SK-N-MC (cell line): Measurements from ENCODE around the gene TCHP.

ENCODE experiments used
- EZH2 ChIP-seq: fragments of 200-600 bp; sonication (generic); IDR thresholded peaks from one replicate; pipeline ENCODE4 v1.6.1; 2017; ENCODE audit warnings: antibody characterized with exemption
- POLR2AphosphoS5 ChIP-seq: IDR thresholded peaks from 2 replicates; pipeline ENCODE4 v1.6.1; 2012; ENCODE audit warnings: mild to moderate bottlenecking, low read depth, low read length, borderline replicate concordance

DNA sequence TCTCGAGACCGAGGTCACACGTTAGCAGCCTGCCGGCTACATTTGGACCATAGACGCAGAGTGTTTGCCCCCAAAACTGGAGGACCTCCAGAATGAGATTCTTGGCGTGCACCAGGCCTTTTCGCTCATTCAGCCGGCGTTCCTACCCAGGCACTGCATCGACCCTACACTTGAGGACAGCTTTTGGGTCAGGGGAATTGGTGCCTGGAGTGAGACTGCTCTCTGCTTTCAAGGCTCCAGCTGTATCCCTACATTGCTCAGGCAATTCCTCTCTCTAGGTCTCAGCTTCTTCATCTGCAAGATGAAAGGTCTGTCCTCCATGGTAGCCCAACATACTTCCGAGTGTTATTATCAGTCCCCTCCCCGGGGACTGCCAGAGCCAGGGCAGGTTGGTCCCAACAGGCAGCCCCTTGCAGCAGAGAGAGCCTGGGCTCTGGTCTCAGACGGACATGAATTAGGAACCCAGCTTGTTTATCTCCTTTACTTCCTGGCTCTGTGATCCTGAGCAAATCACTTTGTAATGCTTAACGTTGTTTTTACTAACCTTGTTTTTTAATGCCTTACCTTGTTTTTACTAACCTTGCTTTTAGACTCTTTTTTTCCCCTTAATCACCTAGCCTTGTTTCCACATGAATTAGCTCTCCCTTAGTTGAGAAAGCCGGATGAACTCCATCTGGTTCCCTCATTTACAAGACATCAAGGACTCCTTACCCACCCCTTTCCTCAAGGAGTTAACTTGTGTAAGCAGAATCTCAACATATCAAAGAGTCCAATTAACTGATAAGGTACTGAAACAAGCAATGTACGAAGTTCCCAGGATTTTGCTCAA is 892 bp downstream of the TCHP start:
- no peak for TF ChIP-seq EZH2
- no peak for TF ChIP-seq POLR2AphosphoS5
